Thymus (tissue), 11 donors: ENCODE results near the gene NIPBL. TPM values are rescaled to one million over a fixed set of nuclear protein-coding genes. Genes with fewer than 3 reads are reported as not detected.
A peak's percentile ranks its signal among the peaks of the same experiment; 100 is the strongest.
"Not testable (repeated sequence)": the region's sequence is repeated elsewhere in the genome, so short reads cannot be mapped to it uniquely, and the experiment has no call there.

Source experiments
- DNase-seq, 9 donors: peaks; one replicate each; pipeline ENCODE4 v3.0.0-alpha.2; 2013; ENCODE audit warnings: low spot score in 9 of 9, low read depth in 6 of 9, missing footprints in 1 of 9
- H3K27ac ChIP-seq, 2 donors: one replicate each; pipeline ENCODE4 v1.5.1; 2013; ENCODE audit warnings: control low read depth in 1 of 2, low read depth in 1 of 2, low read length in 1 of 2, mild to moderate bottlenecking in 1 of 2, moderate library complexity in 1 of 2
- H3K27me3 ChIP-seq, 2 donors: one replicate each; pipeline ENCODE4 v1.5.1; 2013; ENCODE audit warnings: low read length in 1 of 2; ENCODE audit not compliant: control insufficient read depth in 2 of 2, insufficient read depth in 1 of 2
- H3K36me3 ChIP-seq, 2 donors: one replicate each; pipeline ENCODE4 v1.5.1; 2013; ENCODE audit warnings: low read length in 1 of 2, mild to moderate bottlenecking in 1 of 2, moderate library complexity in 1 of 2; ENCODE audit not compliant: control insufficient read depth in 2 of 2, insufficient read depth in 2 of 2
- H3K4me1 ChIP-seq, 2 donors: one replicate each; pipeline ENCODE4 v1.5.1; 2013; ENCODE audit warnings: low read length in 2 of 2; ENCODE audit not compliant: control insufficient read depth in 2 of 2, insufficient read depth in 2 of 2
- H3K4me3 ChIP-seq, 2 donors: one replicate each; pipeline ENCODE4 v1.5.1; 2013; ENCODE audit warnings: low read length in 2 of 2, control low read depth in 1 of 2, mild to moderate bottlenecking in 1 of 2
- H3K9me3 ChIP-seq, 2 donors: one replicate each; pipeline ENCODE4 v1.5.1; 2013; ENCODE audit warnings: low read length in 1 of 2, mild to moderate bottlenecking in 1 of 2; ENCODE audit not compliant: control insufficient read depth in 2 of 2, insufficient read depth in 1 of 2
- WGBS: extraction: QIAGEN DNeasy Blood & Tissue Kit; methylation state at CpG from one replicate; pipeline ENCODE4 v1.1.7; 2013; 5-methylcytosine and 5-hydroxymethylcytosine counted together
- polyA plus RNA-seq: library from polyadenylated mRNA; stranded (reverse); fragments of 200-250 nt; gene quantifications from one replicate; pipeline ENCODE4 v1.2.3, GENCODE V29; 2013
- total RNA-seq: library from RNA; stranded (reverse); fragments of 120-200 nt; gene quantifications from one replicate; pipeline ENCODE4 v1.2.4, GENCODE V29; 2013
- donor health status: healthy.

Gene NIPBL
- total and polyA plus RNA-seq, 2 donors: 36.7 to 38.4 TPM

- not testable (repeated sequence) for DNase-seq, H3K4me1 ChIP-seq, H3K9me3 ChIP-seq, H3K27me3 ChIP-seq, H3K27ac ChIP-seq, H3K4me3 ChIP-seq, H3K36me3 ChIP-seq
- 98% methylated on average over 3 of the region's 3 CpGs for WGBS
Observed at GRCh38 chr5:36848545-36848944, 28.0 kb upstream of the NIPBL start.

- H3K36me3 ChIP-seq, H3K4me3 ChIP-seq, H3K4me1 ChIP-seq, H3K27ac ChIP-seq, H3K9me3 ChIP-seq, H3K27me3 ChIP-seq, DNase-seq: not testable (repeated sequence)
- 98% methylated on average over 6 of the region's 6 CpGs for WGBS
Observed at GRCh38 chr5:36852903-36853302, 23.7 kb upstream of the NIPBL start.

- no peak overlapping the region for H3K27ac ChIP-seq
- no peaks in the 10 kb centered on the region for H3K9me3 ChIP-seq
- no peak for DNase-seq
- no peaks in the 10 kb centered on the region for H3K4me1 ChIP-seq
- no peaks in the 10 kb centered on the region for H3K27me3 ChIP-seq
- H3K4me3 ChIP-seq: no peak overlapping the region
- WGBS: 95% methylated on average over 16 of the region's 16 CpGs
- no peaks in the 10 kb centered on the region for H3K36me3 ChIP-seq
Observed at GRCh38 chr5:36854402-36855140, 22.0 kb upstream of the NIPBL start.

- H3K9me3 ChIP-seq: no peaks in the 10 kb centered on the region
- no peak overlapping the region for H3K4me3 ChIP-seq
- no peaks in the 10 kb centered on the region for H3K36me3 ChIP-seq
- H3K4me1 ChIP-seq: no peaks in the 10 kb centered on the region
- H3K27ac ChIP-seq: no peak overlapping the region
- H3K27me3 ChIP-seq: no peaks in the 10 kb centered on the region
- WGBS: 95% methylated on average over 10 of the region's 10 CpGs
- DNase-seq: no peak
Observed at GRCh38 chr5:36855141-36855495, 21.5 kb upstream of the NIPBL start.

GRCh38 chr5:36861871-36862270, 14.7 kb upstream of the NIPBL start:
- Histone ChIP-seq H3K27ac (no peak overlapping the region), H3K4me3 (no peak overlapping the region), H3K4me1 (no peaks in the 10 kb centered on the region), H3K36me3 (no peaks in the 10 kb centered on the region), H3K9me3 (peaks cover 0 to 4% of the 10 kb centered on the region in 2 donors), H3K27me3 (no peaks in the 10 kb centered on the region)
- 97% methylated on average over 1 of the region's 1 CpG for WGBS
- no peak for DNase-seq

- 54% methylated on average over 2 of the region's 2 CpGs for WGBS
- peak in 7 of 9 donors; percentile 46 to 87 (median 63) for DNase-seq
- H3K27me3 ChIP-seq: no peaks in the 10 kb centered on the region
- no peak overlapping the region for H3K27ac ChIP-seq
- H3K4me1 ChIP-seq: peaks cover 2 to 6% of the 10 kb centered on the region in 2 donors
- no peak overlapping the region for H3K4me3 ChIP-seq
- no peaks in the 10 kb centered on the region for H3K36me3 ChIP-seq
- H3K9me3 ChIP-seq: peaks cover 0 to 4% of the 10 kb centered on the region in 2 donors
Observed at GRCh38 chr5:36870399-36871040, 6.0 kb upstream of the NIPBL start.

- H3K9me3 ChIP-seq: no peaks in the 10 kb centered on the region
- H3K4me1 ChIP-seq: peaks cover 5 to 6% of the 10 kb centered on the region in 2 donors
- peak overlapping the region; percentile 72 to 81 for H3K4me3 ChIP-seq
- 56% methylated on average over 3 of the region's 3 CpGs for WGBS
- H3K27ac ChIP-seq: peak overlapping the region in 1 of 2 donors; percentile 99
- H3K27me3 ChIP-seq: no peaks in the 10 kb centered on the region
- peak in 1 of 9 donors; percentile 24 for DNase-seq
- H3K36me3 ChIP-seq: no peaks in the 10 kb centered on the region
Observed at GRCh38 chr5:36874465-36874864, 2.1 kb upstream of the NIPBL start.

GRCh38 chr5:36875051-36875789, 1.3 kb upstream of the NIPBL start:
- peak in 7 of 9 donors; percentile 33 to 72 (median 47) for DNase-seq

GRCh38 chr5:36875790-36876298, 725 bp upstream of the NIPBL start:
- H3K36me3 ChIP-seq: no peaks in the 10 kb centered on the region
- H3K27ac ChIP-seq: peak overlapping the region; percentile 97 to 99
- under 1% methylated on average over 47 of the region's 47 CpGs for WGBS
- no peaks in the 10 kb centered on the region for H3K27me3 ChIP-seq
- DNase-seq: peak in 8 of 9 donors; percentile 55 to 87 (median 66)
- H3K9me3 ChIP-seq: no peaks in the 10 kb centered on the region
- peaks cover 5 to 6% of the 10 kb centered on the region in 2 donors for H3K4me1 ChIP-seq
- peak overlapping the region; percentile 72 to 81 for H3K4me3 ChIP-seq

More at GRCh38 chr5:36875051-36875789, 1.3 kb upstream of the NIPBL start:
- Histone ChIP-seq H3K27me3 (no peaks in the 10 kb centered on the region), H3K4me3 (peak overlapping the region; percentile 72 to 81), H3K36me3 (no peaks in the 10 kb centered on the region), H3K9me3 (no peaks in the 10 kb centered on the region), H3K27ac (peak overlapping the region; percentile 97 to 99), H3K4me1 (peaks cover 5 to 6% of the 10 kb centered on the region in 2 donors)
- under 1% methylated on average over 26 of the region's 26 CpGs for WGBS
